ENCODE data around the gene PLVAP. TPM values are rescaled to one million over a fixed set of nuclear protein-coding genes. Genes with fewer than 3 reads are reported as not detected.

Gene PLVAP
- total and polyA plus RNA-seq, 9 of the 15 experiments (the other 6 are each of a cell fraction or from before 2014, with no cell fraction given), result 0.09 to 0.84 (median 0.51) TPM; not detected in 4

DNA sequence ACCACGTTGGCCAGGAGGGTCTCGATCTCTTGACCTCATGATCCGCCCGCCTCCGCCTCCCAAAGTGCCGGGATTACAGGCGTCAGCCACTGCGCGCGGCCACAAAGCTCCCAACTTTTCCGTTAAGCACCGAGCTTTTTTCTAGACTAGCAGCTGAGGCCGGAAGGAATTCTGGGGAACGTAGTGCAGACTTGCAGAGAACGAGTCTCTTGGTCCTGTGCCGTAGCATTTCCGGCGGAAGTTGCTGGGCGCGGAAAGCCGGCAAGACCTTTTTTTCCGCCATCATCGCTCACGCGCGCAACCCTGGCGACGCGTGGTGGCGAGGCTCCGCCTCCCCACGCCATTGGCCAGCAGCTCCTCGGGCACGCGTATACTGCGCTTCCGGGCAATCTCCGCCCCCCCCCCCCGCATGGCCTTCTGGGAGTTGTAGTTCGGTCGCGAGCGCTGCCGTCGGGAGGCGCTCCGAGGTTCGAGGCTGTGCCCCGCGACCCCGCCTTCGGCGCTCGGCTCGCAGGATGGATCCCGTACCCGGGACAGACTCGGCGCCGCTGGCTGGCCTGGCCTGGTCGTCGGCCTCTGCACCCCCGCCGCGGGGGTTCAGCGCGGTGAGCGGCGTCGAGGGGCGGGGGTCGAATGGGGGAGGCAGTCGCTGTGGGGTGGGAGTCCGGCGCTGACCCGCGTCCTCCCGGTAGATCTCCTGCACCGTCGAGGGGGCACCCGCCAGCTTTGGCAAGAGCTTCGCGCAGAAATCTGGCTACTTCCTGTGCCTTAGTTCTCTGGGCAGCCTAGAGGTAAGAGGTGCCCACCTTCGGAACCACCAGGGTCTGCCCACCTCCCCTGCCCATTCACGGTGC, 42.7 kb upstream of the PLVAP start, which contains the start of gene MVB12A (continued):
- TF ChIP-seq, protein P1, sequence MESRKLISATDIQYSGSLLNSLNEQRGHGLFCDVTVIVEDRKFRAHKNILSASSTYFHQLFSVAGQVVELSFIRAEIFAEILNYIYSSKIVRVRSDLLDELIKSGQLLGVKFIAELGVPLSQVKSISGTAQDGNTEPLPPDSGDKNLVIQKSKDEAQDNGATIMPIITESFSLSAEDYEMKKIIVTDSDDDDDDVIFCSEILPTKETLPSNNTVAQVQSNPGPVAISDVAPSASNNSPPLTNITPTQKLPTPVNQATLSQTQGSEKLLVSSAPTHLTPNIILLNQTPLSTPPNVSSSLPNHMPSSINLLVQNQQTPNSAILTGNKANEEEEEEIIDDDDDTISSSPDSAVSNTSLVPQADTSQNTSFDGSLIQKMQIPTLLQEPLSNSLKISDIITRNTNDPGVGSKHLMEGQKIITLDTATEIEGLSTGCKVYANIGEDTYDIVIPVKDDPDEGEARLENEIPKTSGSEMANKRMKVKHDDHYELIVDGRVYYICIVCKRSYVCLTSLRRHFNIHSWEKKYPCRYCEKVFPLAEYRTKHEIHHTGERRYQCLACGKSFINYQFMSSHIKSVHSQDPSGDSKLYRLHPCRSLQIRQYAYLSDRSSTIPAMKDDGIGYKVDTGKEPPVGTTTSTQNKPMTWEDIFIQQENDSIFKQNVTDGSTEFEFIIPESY (CRISPR knock-in tag; IDR thresholded peaks at IDR 0.05), result peak; percentile 60; the same call in 1 of the 2 replicates
- no peak for TF ChIP-seq RBM39 (optimal IDR thresholded peaks at IDR 0.05; ENCODE audit: low read depth, low read length)
- TF ChIP-seq CREB1 (IDR thresholded peaks at IDR 0.05), result peak; percentile 93
- TF ChIP-seq CREB1 (CRISPR knock-in tag; IDR thresholded peaks at IDR 0.05), result peak; percentile 94
- TF ChIP-seq, protein P2, sequence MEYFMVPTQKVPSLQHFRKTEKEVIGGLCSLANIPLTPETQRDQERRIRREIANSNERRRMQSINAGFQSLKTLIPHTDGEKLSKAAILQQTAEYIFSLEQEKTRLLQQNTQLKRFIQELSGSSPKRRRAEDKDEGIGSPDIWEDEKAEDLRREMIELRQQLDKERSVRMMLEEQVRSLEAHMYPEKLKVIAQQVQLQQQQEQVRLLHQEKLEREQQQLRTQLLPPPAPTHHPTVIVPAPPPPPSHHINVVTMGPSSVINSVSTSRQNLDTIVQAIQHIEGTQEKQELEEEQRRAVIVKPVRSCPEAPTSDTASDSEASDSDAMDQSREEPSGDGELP (CRISPR knock-in tag; IDR thresholded peaks at IDR 0.05; ENCODE audit: borderline replicate concordance), result peak; percentile 99
- TF ChIP-seq, protein P3, sequence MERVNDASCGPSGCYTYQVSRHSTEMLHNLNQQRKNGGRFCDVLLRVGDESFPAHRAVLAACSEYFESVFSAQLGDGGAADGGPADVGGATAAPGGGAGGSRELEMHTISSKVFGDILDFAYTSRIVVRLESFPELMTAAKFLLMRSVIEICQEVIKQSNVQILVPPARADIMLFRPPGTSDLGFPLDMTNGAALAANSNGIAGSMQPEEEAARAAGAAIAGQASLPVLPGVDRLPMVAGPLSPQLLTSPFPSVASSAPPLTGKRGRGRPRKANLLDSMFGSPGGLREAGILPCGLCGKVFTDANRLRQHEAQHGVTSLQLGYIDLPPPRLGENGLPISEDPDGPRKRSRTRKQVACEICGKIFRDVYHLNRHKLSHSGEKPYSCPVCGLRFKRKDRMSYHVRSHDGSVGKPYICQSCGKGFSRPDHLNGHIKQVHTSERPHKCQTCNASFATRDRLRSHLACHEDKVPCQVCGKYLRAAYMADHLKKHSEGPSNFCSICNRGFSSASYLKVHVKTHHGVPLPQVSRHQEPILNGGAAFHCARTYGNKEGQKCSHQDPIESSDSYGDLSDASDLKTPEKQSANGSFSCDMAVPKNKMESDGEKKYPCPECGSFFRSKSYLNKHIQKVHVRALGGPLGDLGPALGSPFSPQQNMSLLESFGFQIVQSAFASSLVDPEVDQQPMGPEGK (CRISPR knock-in tag; IDR thresholded peaks at IDR 0.05; ENCODE audit: borderline replicate concordance), result no peak
- TF ChIP-seq ZNF124 (CRISPR knock-in tag; IDR thresholded peaks at IDR 0.05), result no peak
- TF ChIP-seq ESRRA (IDR thresholded peaks at IDR 0.05; ENCODE audit: borderline replicate concordance, low read depth), result peak; percentile 60; the same call in 1 of the 2 replicates
- TF ChIP-seq NFRKB (IDR thresholded peaks at IDR 0.05; ENCODE audit: low read depth), result no peak
- TF ChIP-seq ETV5 (CRISPR knock-in tag; IDR thresholded peaks at IDR 0.05; ENCODE audit: low read depth), result peak; percentile 85; the same call in 1 of the 2 replicates

Data from K562 (cell line).